22Rv1 (cell line): ENCODE results near the gene ASB2.

ENCODE experiments used
- CTCF ChIP-seq: fragments of 450-650 bp; IDR thresholded peaks from 2 replicates; pipeline ENCODE4 v1.5.1; 2017; ENCODE audit warnings: mild to moderate bottlenecking
- ZFX ChIP-seq: fragments of 450-650 bp; IDR thresholded peaks from 2 replicates; pipeline ENCODE4 v1.6.1; 2017; ENCODE audit warnings: antibody characterized with exemption, borderline replicate concordance

- TF ChIP-seq CTCF, result peak; percentile 22; the same call in 1 of the 2 replicates
- TF ChIP-seq ZFX, result no peak
Measured at GRCh38 chr14:93984987-93985410, 8.6 kb upstream of the ASB2 start.
